Activated naive CD8-positive, alpha-beta T cell treated with anti-CD3 and anti-CD28 coated beads, Interleukin-2, amount 10 ng/mL, durations not matched to agents 7 days and 5 days (primary cell): ENCODE results near the gene SMCO1. TPM values are rescaled to one million over a fixed set of nuclear protein-coding genes. Genes with fewer than 3 reads are reported as not detected.
"Not testable (repeated sequence)": the region's sequence is repeated elsewhere in the genome, so short reads cannot be mapped to it uniquely, and the experiment has no call there.

Experiments used
- ATAC-seq: fragments of 150-1000 bp; cut with Tn5 transposase; one replicate; pipeline ENCODE4 v1.10.0; 2021; ENCODE audit warnings: low read depth, moderate library complexity
- POLR2A ChIA-PET: fragments of 350-600 bp; sonication (Branson Sonifier 250); formaldehyde crosslinking; loops from one replicate; lab custom pipeline; 2021; ENCODE audit warnings: antibody characterized with exemption; lab: Charles Lee
- DNase-seq: peaks from one replicate; pipeline ENCODE4 v3.0.0; 2021
- H3K27ac Mint-ChIP-seq: one replicate; pipeline ENCODE4 v1.8.0; 2022; ENCODE audit warnings: mild to moderate bottlenecking, mixed read lengths
- H3K27me3 Mint-ChIP-seq: one replicate; pipeline ENCODE4 v1.8.0; 2022; ENCODE audit warnings: mild to moderate bottlenecking, moderate library complexity, mixed read lengths
- H3K36me3 Mint-ChIP-seq: one replicate; pipeline ENCODE4 v1.8.0; 2021; ENCODE audit warnings: mild to moderate bottlenecking, mixed read lengths
- H3K4me1 Mint-ChIP-seq: one replicate; pipeline ENCODE4 v1.8.0; 2021; ENCODE audit warnings: mixed read lengths
- H3K4me3 Mint-ChIP-seq: one replicate; pipeline ENCODE4 v1.8.0; 2022; ENCODE audit warnings: mild to moderate bottlenecking, moderate library complexity, mixed read lengths
- H3K9me3 Mint-ChIP-seq: one replicate; pipeline ENCODE4 v1.8.0; 2021; ENCODE audit warnings: mixed read lengths
- total RNA-seq, 2 experiments: library from RNA; stranded (reverse); gene quantifications; one replicate each; pipeline ENCODE4 v1.2.3, GENCODE V29; 2021

SMCO1 gene, protein sequence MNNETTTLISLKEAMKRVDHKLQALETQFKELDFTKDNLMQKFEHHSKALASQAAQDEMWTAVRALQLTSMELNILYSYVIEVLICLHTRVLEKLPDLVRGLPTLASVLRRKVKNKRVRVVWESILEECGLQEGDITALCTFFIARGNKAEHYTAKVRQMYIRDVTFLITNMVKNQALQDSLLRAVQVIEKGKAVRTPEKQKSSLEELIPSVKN
- not detected for total RNA-seq

DNA sequence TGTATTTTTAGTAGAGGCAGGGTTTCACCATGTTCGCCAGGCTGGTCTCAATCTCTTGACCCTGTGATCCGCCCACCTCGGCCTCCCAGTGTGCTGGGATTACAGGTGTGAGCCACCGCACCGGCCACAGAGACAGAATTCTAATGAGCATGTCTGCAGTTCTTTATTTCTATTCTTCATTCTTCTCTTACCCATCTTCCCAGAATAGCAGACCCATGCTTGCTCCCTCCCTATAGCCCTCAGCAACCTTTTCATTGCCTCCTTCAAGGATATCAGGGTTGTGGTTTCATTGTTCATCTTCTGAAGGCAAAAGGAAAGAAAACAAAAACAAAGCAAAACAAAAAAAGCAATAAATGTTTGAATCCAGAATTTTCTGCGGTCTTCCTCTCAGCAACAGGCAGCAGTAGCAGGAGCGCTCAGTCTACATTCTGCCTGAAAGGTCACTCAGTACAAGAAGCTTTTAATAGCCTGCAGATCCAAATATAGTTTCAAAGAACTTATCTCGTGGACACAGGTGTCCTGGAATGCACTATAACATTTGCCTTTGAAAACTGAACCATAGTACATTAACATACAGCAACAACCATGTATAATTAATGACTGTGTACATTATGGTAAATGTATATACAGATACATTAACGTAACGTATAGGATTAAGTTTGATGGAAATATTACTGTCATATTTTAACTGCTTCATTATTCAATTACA lies at the start of gene SMCO1:
TSS of gene SMCO1 (minus strand) at position 434 of the 709 bp plus-strand sequence. CDS start at position 297, 137 bp downstream.
- peaks cover 2% of the 10 kb centered on the region for H3K36me3 Mint-ChIP-seq
- POLR2A ChIA-PET: no interaction called here
- H3K9me3 Mint-ChIP-seq: peaks cover 18% of the 10 kb centered on the region
- DNase-seq (no peak), ATAC-seq (no peak)
- no peak within 1 kb of the TSS for H3K27ac Mint-ChIP-seq
- H3K27me3 Mint-ChIP-seq: peaks cover 15% of the 10 kb centered on the region
- no peak within 1 kb of the TSS for H3K4me3 Mint-ChIP-seq
- H3K4me1 Mint-ChIP-seq: peaks cover 7% of the 10 kb centered on the region

- peak overlapping the region; percentile 78 for H3K27ac Mint-ChIP-seq
- DNase-seq: no peak
Observed at GRCh38 chr3:196563721-196564225, 48.6 kb upstream of the SMCO1 start.

DNA sequence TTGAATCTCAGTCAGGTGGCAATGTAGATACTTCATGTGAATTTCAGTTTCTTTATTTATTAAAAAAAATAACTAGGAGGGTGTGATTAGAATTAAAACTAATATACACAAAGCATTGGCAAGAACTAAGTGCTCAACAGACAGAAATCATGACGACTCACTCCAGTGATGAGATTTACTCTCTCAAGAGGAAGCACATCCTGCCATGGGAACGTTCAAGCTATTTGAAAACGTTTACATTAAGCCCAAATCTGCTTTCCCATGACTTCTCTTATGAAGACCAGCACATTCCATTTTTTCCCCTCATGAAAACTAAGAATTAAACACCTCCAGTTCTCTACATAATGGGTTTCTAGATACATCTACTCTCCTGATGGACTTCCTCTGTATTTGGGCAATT lies 44.7 kb upstream of the SMCO1 start:
- Mint-ChIP-seq H3K27me3 (no peaks in the 10 kb centered on the region), H3K27ac (no peak overlapping the region), H3K4me3 (no peak overlapping the region), H3K4me1 (peaks cover 22% of the 10 kb centered on the region), H3K36me3 (peaks cover 11% of the 10 kb centered on the region), H3K9me3 (no peaks in the 10 kb centered on the region)
- DNase-seq (no peak), ATAC-seq (no peak)
- POLR2A ChIA-PET: no interaction called here

More at GRCh38 chr3:196563721-196564225, 48.6 kb upstream of the SMCO1 start:
- Mint-ChIP-seq H3K4me3 (peak overlapping the region; percentile 54), H3K27me3 (no peaks in the 10 kb centered on the region), H3K9me3 (no peaks in the 10 kb centered on the region), H3K36me3 (peaks cover 13% of the 10 kb centered on the region), H3K4me1 (peaks cover 34% of the 10 kb centered on the region)
- no peak for ATAC-seq
- POLR2A ChIA-PET: no interaction called here

DNA sequence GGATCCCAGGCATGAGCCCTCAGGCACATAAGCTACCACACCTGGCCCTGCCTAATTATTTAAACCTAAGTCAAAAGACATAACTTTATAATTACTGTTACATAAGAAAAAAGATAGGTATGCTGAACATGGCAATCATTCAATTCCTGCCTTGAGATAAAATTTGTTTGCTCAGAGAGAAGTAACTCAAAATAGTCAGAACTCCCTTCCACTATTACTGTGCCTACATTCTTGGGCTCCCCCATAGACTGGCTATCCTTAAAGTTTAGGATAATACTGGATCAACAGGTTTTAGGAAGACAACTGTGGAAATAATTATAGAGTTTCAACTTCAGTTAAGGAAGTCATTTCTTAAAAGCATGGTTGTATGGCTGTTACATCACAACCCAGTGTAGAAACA lies 43.3 kb upstream of the SMCO1 start:
- Mint-ChIP-seq H3K4me3 (no peak overlapping the region), H3K27ac (no peak overlapping the region), H3K27me3 (no peaks in the 10 kb centered on the region), H3K36me3 (peaks cover 11% of the 10 kb centered on the region), H3K9me3 (no peaks in the 10 kb centered on the region), H3K4me1 (peaks cover 15% of the 10 kb centered on the region)
- ATAC-seq (no peak), DNase-seq (no peak)
- POLR2A ChIA-PET: no interaction called here

DNA sequence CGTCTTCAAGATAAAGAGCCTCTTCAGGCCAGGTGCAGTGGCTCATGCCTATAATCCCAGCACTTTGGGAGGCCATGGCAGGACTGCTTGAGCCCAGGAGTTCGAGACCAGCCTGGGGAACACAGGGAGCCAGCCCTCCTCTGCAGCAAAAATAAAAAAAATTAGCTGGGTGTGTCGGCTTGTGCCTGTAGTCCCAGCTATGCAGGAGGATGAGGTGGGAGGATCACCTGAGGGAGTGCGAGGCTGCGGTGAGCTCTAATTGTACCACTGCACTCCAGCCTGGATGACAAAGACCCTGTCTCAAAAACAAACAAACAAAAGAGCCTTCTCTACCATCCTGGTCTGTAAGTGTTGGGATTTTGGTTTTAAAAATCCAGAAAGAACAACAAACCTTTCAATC lies 42.1 kb upstream of the SMCO1 start:
- ATAC-seq: no peak
- no peaks in the 10 kb centered on the region for H3K9me3 Mint-ChIP-seq
- POLR2A ChIA-PET: interaction anchor here (0.6 kb wide), 1 partner anchor 11 kb away, joined by 4 read pairs; the partner anchor contains the start of genes FBXO45 and WDR53
- no peak overlapping the region for H3K27ac Mint-ChIP-seq
- DNase-seq: no peak
- H3K36me3 Mint-ChIP-seq: peaks cover 11% of the 10 kb centered on the region
- H3K4me1 Mint-ChIP-seq: peaks cover 12% of the 10 kb centered on the region
- H3K4me3 Mint-ChIP-seq: no peak overlapping the region
- no peaks in the 10 kb centered on the region for H3K27me3 Mint-ChIP-seq

GRCh38 chr3:196555295-196555694 lies 40.1 kb upstream of the SMCO1 start:
- peaks cover 7% of the 10 kb centered on the region for H3K36me3 Mint-ChIP-seq
- DNase-seq (no peak), ATAC-seq (no peak)
- H3K4me1 Mint-ChIP-seq: peaks cover 8% of the 10 kb centered on the region
- H3K27ac Mint-ChIP-seq: no peak overlapping the region
- no peak overlapping the region for H3K4me3 Mint-ChIP-seq
- H3K9me3 Mint-ChIP-seq: peaks cover 6% of the 10 kb centered on the region
- no peaks in the 10 kb centered on the region for H3K27me3 Mint-ChIP-seq
- POLR2A ChIA-PET: no interaction called here

DNA sequence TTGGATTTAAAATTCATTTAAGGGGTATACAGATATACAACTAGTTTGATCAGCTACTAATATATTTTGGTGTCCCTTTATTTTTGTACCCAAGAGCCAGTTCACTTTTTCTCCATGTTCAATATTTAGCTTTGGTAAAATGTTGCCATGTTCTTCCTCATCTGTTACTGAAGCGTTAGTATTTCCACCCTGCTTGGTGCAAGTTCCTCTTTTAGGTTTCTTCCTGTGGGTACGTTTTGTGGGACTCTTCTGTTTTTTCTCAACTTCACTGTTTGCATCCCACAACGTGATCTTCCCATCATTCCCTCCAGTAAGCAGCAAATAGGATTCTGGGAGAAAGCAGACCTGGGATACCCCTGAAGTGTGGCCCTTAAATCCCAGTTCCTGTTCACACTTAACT lies 39.1 kb upstream of the SMCO1 start:
- ATAC-seq: no peak
- no peak for DNase-seq

GRCh38 chr3:196553551-196553950 lies 38.4 kb upstream of the SMCO1 start:
- DNase-seq (no peak), ATAC-seq (no peak)
- peaks cover 14% of the 10 kb centered on the region for H3K9me3 Mint-ChIP-seq
- peaks cover 10% of the 10 kb centered on the region for H3K36me3 Mint-ChIP-seq
- H3K27me3 Mint-ChIP-seq: no peaks in the 10 kb centered on the region
- no peak overlapping the region for H3K4me3 Mint-ChIP-seq
- peaks cover 3% of the 10 kb centered on the region for H3K4me1 Mint-ChIP-seq
- POLR2A ChIA-PET: interaction anchor here (0.9 kb wide), 1 partner anchor 15 kb away, joined by 4 read pairs; the partner anchor contains the start of genes FBXO45 and WDR53
- H3K27ac Mint-ChIP-seq: no peak overlapping the region

More for the DNA sequence above, 39.1 kb upstream of the SMCO1 start:
- peaks cover 14% of the 10 kb centered on the region for H3K9me3 Mint-ChIP-seq
- POLR2A ChIA-PET: no interaction called here
- H3K4me3 Mint-ChIP-seq: no peak overlapping the region
- peaks cover 12% of the 10 kb centered on the region for H3K36me3 Mint-ChIP-seq
- H3K27me3 Mint-ChIP-seq: no peaks in the 10 kb centered on the region
- no peak overlapping the region for H3K27ac Mint-ChIP-seq
- peaks cover 5% of the 10 kb centered on the region for H3K4me1 Mint-ChIP-seq

DNA sequence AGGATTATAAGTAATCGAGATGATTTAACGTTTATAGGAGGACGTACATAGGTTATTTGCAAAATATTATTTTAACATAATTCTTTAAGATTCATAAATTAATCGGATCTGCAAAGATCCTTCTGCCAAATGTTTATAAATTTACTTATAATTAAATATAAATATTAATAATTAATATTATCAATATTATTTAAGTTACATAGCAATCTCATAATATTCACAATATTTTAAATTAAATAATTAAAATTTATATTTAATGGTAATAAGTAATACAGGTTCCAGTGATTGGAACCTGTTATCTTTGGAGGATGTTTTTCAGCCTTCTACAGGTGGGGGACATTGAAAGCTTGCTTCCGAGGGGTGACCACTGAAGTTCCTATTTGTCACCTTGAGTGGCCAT lies 37.1 kb upstream of the SMCO1 start:
- peaks cover 3% of the 10 kb centered on the region for H3K4me1 Mint-ChIP-seq
- POLR2A ChIA-PET: interaction anchor here (0.5 kb wide), 1 partner anchor 92 kb away, joined by 3 read pairs; no protein-coding TSS in a partner anchor
- H3K27ac Mint-ChIP-seq: no peak overlapping the region
- H3K36me3 Mint-ChIP-seq: peaks cover 15% of the 10 kb centered on the region
- ATAC-seq (no peak), DNase-seq (no peak)
- H3K9me3 Mint-ChIP-seq: peaks cover 18% of the 10 kb centered on the region
- H3K4me3 Mint-ChIP-seq: no peak overlapping the region
- H3K27me3 Mint-ChIP-seq: no peaks in the 10 kb centered on the region

DNA sequence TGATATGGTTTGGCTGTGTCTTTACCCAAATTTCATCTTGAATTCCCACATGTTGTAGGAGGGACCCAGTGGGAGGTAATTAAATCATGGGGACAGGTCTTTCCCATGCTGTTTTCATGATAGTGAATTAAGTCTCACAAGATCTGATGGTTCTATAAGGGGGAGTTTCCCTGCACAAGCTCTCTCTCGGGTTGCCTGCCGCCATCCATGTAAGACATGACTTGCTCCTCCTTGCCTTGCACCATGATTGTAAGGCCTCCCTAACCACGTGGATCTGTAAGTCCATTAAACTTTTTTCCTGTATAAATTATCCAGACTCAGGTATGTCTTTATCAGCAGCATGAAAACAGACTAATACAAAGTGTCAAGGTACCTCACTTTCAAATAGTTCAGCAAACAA lies 35.0 kb upstream of the SMCO1 start:
- POLR2A ChIA-PET, H3K27me3 Mint-ChIP-seq, H3K4me3 Mint-ChIP-seq, H3K4me1 Mint-ChIP-seq, ATAC-seq, DNase-seq, H3K27ac Mint-ChIP-seq: not testable (repeated sequence)
- Mint-ChIP-seq H3K9me3 (peaks cover 18% of the 10 kb centered on the region), H3K36me3 (peaks cover 15% of the 10 kb centered on the region)

GRCh38 chr3:196549312-196549711 lies 34.2 kb upstream of the SMCO1 start:
- H3K4me1 Mint-ChIP-seq, DNase-seq, H3K27me3 Mint-ChIP-seq, H3K4me3 Mint-ChIP-seq, ATAC-seq, H3K27ac Mint-ChIP-seq, POLR2A ChIA-PET: not testable (repeated sequence)
- Mint-ChIP-seq H3K9me3 (peaks cover 18% of the 10 kb centered on the region), H3K36me3 (peaks cover 15% of the 10 kb centered on the region)

DNA sequence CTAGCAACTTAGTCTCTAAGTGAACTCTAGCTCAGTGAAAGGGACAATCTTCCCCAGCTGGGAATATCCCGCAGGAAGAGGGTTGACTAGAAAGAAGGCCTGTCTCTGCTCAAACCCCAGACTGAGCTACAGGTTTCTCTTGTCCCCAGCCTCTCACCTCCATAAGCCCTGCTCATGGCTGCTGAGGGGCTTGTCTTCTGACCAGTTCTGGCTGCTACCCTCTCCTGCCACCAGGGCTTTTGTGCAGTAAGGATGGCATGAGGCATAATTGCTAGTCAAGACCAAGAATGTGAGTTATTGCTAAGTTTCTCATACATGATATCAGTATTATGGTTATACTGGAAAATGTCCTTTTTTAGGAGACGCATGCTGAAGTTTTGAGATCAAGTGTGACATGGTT lies 31.9 kb upstream of the SMCO1 start:
- Mint-ChIP-seq H3K36me3 (peaks cover 13% of the 10 kb centered on the region), H3K9me3 (peaks cover 18% of the 10 kb centered on the region), H3K27ac (no peak overlapping the region), H3K4me1 (no peaks in the 10 kb centered on the region), H3K27me3 (peaks cover 6% of the 10 kb centered on the region), H3K4me3 (no peak overlapping the region)
- DNase-seq (no peak), ATAC-seq (no peak)
- POLR2A ChIA-PET: interaction anchor here (0.6 kb wide), 1 partner anchor 704 kb away, joined by 5 read pairs; no protein-coding TSS in a partner anchor

- Mint-ChIP-seq H3K27ac (no peak overlapping the region), H3K9me3 (peaks cover 16% of the 10 kb centered on the region), H3K36me3 (peaks cover 13% of the 10 kb centered on the region), H3K4me3 (no peak overlapping the region), H3K27me3 (peaks cover 6% of the 10 kb centered on the region), H3K4me1 (no peaks in the 10 kb centered on the region)
- POLR2A ChIA-PET: interaction anchor here (0.6 kb wide), 1 partner anchor 704 kb away, joined by 5 read pairs; no protein-coding TSS in a partner anchor
- DNase-seq (no peak), ATAC-seq (no peak)
Observed at GRCh38 chr3:196546537-196546936, 31.4 kb upstream of the SMCO1 start.
